Mesenchymal stem cell (in vitro differentiated cells and primary cell): ENCODE data around the gene PLLP.

Source experiments
- DNase-seq: peaks from one replicate; pipeline ENCODE4 v3.0.0-alpha.2; 2013
- H2AFZ ChIP-seq: one replicate; pipeline ENCODE4 v1.6.1; 2013; ENCODE audit warnings: low read depth, mild to moderate bottlenecking, control low read depth, inconsistent platforms, low read length, moderate library complexity
- H2AK5ac ChIP-seq: 2 replicates; pipeline ENCODE4 v1.6.1; 2013; ENCODE audit warnings: low read length, moderate library complexity, mild to moderate bottlenecking, inconsistent platforms; ENCODE audit not compliant: severe bottlenecking
- H2BK120ac ChIP-seq: one replicate; pipeline ENCODE4 v1.6.1; 2013; ENCODE audit warnings: low read depth, mild to moderate bottlenecking, inconsistent platforms, low read length, moderate library complexity
- H2BK12ac ChIP-seq, 2 experiments: one replicate each; pipeline ENCODE4 v1.6.1; 2013; ENCODE audit warnings: inconsistent platforms in 2 of 2, low read length in 2 of 2, mild to moderate bottlenecking in 2 of 2, moderate library complexity in 2 of 2, control low read depth in 1 of 2
- H2BK15ac ChIP-seq: one replicate; pipeline ENCODE4 v1.6.1; 2013; ENCODE audit warnings: mild to moderate bottlenecking, low read depth, inconsistent platforms; ENCODE audit not compliant: poor library complexity, severe bottlenecking
- H2BK5ac ChIP-seq: 2 replicates; pipeline ENCODE4 v1.6.1; 2013; ENCODE audit warnings: low read depth, mild to moderate bottlenecking, low read length, control low read depth, inconsistent platforms; ENCODE audit not compliant: poor library complexity, severe bottlenecking
- H3K14ac ChIP-seq, 2 experiments: one replicate each; pipeline ENCODE4 v1.6.1; 2013; ENCODE audit warnings: inconsistent platforms in 2 of 2, low read length in 2 of 2, control low read depth in 1 of 2, mild to moderate bottlenecking in 1 of 2, moderate library complexity in 1 of 2
- H3K18ac ChIP-seq, 2 experiments: one replicate each; pipeline ENCODE4 v1.6.1; 2013; ENCODE audit warnings: inconsistent platforms in 2 of 2, low read length in 2 of 2, control low read depth in 1 of 2, low read depth in 1 of 2, mild to moderate bottlenecking in 1 of 2
- H3K23ac ChIP-seq, 2 experiments: one replicate each; pipeline ENCODE4 v1.6.1; 2013; ENCODE audit warnings: inconsistent platforms in 2 of 2, low read length in 2 of 2, mild to moderate bottlenecking in 2 of 2, moderate library complexity in 2 of 2, control low read depth in 1 of 2
- H3K27ac ChIP-seq: 2 replicates; pipeline ENCODE4 v1.5.1; 2013; ENCODE audit warnings: mild to moderate bottlenecking, moderate library complexity, low read length, control low read depth, inconsistent platforms; ENCODE audit not compliant: poor library complexity, severe bottlenecking
- H3K27me3 ChIP-seq, 2 experiments: 2 replicates each; pipeline versions ENCODE4 v1.6.1 to v1.7.0; 2013; ENCODE audit warnings: low read length in 2 of 2, mild to moderate bottlenecking in 2 of 2, moderate library complexity in 2 of 2, control low read depth in 1 of 2, inconsistent platforms in 1 of 2; ENCODE audit not compliant: control insufficient read depth in 1 of 2, insufficient read depth in 1 of 2
- H3K36me3 ChIP-seq, 2 experiments: 2 replicates each; pipeline versions ENCODE4 v1.6.1 to v1.7.0; 2013; ENCODE audit warnings: low read length in 2 of 2, control low read depth in 1 of 2, inconsistent platforms in 1 of 2, low read depth in 1 of 2, mild to moderate bottlenecking in 1 of 2; ENCODE audit not compliant: insufficient read depth in 2 of 2, control insufficient read depth in 1 of 2
- H3K4ac ChIP-seq, 2 experiments: one replicate each; pipeline ENCODE4 v1.6.1; 2013; ENCODE audit warnings: inconsistent platforms in 2 of 2, low read length in 2 of 2, mild to moderate bottlenecking in 2 of 2, moderate library complexity in 2 of 2, control low read depth in 1 of 2, low read depth in 1 of 2
- H3K4me1 ChIP-seq: 2 replicates; pipeline ENCODE4 v1.6.1; 2013; ENCODE audit warnings: low read depth, low read length, control low read depth; ENCODE audit not compliant: control insufficient read depth, insufficient read depth
- H3K4me2 ChIP-seq: 2 replicates; pipeline ENCODE4 v1.6.1; 2013; ENCODE audit warnings: low read length, mild to moderate bottlenecking, inconsistent platforms; ENCODE audit not compliant: poor library complexity, severe bottlenecking
- H3K4me3 ChIP-seq, 2 experiments: 2 replicates each; pipeline versions ENCODE4 v1.5.1 to v1.7.0; 2013; ENCODE audit warnings: low read length in 2 of 2, mild to moderate bottlenecking in 2 of 2, control low read depth in 1 of 2, low read depth in 1 of 2; ENCODE audit not compliant: insufficient read depth in 1 of 2
- H3K79me1 ChIP-seq: replicated peaks from 2 replicates; pipeline ENCODE4 v1.6.1; 2013; ENCODE audit warnings: mild to moderate bottlenecking, control low read depth, low read length, inconsistent platforms; ENCODE audit not compliant: poor library complexity, severe bottlenecking
- H3K9ac ChIP-seq: 2 replicates; pipeline ENCODE4 v1.7.0; 2013; ENCODE audit warnings: mild to moderate bottlenecking, low read length, moderate library complexity
- H3K9me3 ChIP-seq: 2 replicates; pipeline ENCODE4 v1.7.0; 2013; ENCODE audit warnings: mild to moderate bottlenecking, low read length; ENCODE audit not compliant: control insufficient read depth
- H4K8ac ChIP-seq: one replicate; pipeline ENCODE4 v1.6.1; 2013; ENCODE audit warnings: inconsistent platforms, mild to moderate bottlenecking, low read length, moderate library complexity
- H4K91ac ChIP-seq: one replicate; pipeline ENCODE4 v1.6.1; 2013; ENCODE audit warnings: mild to moderate bottlenecking, low read length, inconsistent platforms
- whole genome bisulfite sequencing: methylation state at CpG from one replicate; pipeline ENCODE4 v1.1.7; 2013; ENCODE audit warnings: mixed read lengths; 5-methylcytosine and 5-hydroxymethylcytosine counted together

Gene PLLP

DNA sequence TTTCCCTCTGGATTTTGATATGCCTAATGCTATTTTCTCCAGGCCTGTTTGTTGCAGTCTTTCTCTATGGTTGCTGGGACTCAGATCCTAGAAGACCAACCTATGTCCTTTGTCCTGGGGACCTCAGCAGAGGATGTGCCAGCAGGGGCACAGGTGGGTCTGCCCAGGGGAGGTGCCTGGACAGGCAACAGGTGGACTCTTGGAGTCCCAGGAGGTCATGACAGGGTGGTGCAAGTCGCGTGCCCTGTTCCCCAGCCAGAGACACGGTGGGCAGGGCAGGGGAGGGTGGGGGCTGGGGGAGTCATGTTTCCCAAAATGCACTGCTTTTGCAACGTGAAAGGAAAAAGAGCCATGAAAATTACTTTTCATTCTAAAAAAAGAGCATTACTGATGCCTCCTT, 26.3 kb upstream of the PLLP start:
- Histone ChIP-seq H2BK12ac (no peak overlapping the region), H3K4me3 (no peak overlapping the region), H2AK5ac (no peak overlapping the region), H3K23ac (no peak overlapping the region), H3K9ac (no peak overlapping the region), H3K18ac (no peak overlapping the region), H2BK15ac (no peak overlapping the region), H3K14ac (no peak overlapping the region), H3K4ac (no peak overlapping the region), H3K79me1 (no peaks in the 10 kb centered on the region), H2BK120ac (no peak overlapping the region), H3K9me3 (no peaks in the 10 kb centered on the region), H4K91ac (no peak overlapping the region), H2BK5ac (no peak overlapping the region), H3K4me2 (no peak overlapping the region), H3K4me1 (peaks cover 3% of the 10 kb centered on the region), H3K27me3 (peaks cover 4 to 26% of the 10 kb centered on the region in 2 experiments), H3K36me3 (no peaks in the 10 kb centered on the region), H3K27ac (no peak overlapping the region), H4K8ac (no peak overlapping the region), H2AFZ (no peak overlapping the region)
- no peak for DNase-seq
- WGBS: 83% methylated on average over 3 of the region's 4 CpGs

DNA sequence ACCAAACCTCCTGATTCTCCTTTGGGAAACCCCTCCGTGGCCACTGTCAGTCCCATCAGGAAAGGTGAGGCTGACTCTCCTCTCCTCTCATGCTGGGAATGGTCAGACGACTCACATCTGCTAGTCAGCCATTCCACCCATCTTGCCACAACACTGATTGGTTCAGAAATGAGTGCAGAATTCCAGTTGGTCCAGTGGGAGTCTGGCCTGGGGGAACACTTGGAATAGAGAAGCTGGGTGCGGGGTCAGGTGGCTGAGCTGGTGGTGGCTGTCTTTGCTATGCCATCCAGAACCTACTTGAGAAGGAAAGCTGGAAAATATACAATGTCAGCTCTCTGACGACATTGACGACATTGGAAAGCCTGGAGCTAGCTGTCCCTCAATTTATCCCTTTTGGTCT, 23.6 kb upstream of the PLLP start:
- DNase-seq: no peak
- no peak overlapping the region for H2BK120ac ChIP-seq
- H3K36me3 ChIP-seq: no peaks in the 10 kb centered on the region
- no peak overlapping the region for H4K8ac ChIP-seq
- no peak overlapping the region for H4K91ac ChIP-seq
- H2AFZ ChIP-seq: no peak overlapping the region
- WGBS: 55% methylated on average over 4 of the region's 5 CpGs
- no peak overlapping the region for H3K4ac ChIP-seq
- H3K4me1 ChIP-seq: peaks cover 5% of the 10 kb centered on the region
- no peak overlapping the region for H3K18ac ChIP-seq
- H3K4me2 ChIP-seq: no peak overlapping the region
- H3K23ac ChIP-seq: no peak overlapping the region
- no peak overlapping the region for H2BK15ac ChIP-seq
- H2AK5ac ChIP-seq: no peak overlapping the region
- no peak overlapping the region for H2BK12ac ChIP-seq
- H3K4me3 ChIP-seq: no peak overlapping the region
- no peak overlapping the region for H2BK5ac ChIP-seq
- no peaks in the 10 kb centered on the region for H3K9me3 ChIP-seq
- H3K27ac ChIP-seq: no peak overlapping the region
- H3K79me1 ChIP-seq: no peaks in the 10 kb centered on the region
- peaks cover 4 to 33% of the 10 kb centered on the region in 2 experiments for H3K27me3 ChIP-seq
- no peak overlapping the region for H3K9ac ChIP-seq
- H3K14ac ChIP-seq: no peak overlapping the region

DNA sequence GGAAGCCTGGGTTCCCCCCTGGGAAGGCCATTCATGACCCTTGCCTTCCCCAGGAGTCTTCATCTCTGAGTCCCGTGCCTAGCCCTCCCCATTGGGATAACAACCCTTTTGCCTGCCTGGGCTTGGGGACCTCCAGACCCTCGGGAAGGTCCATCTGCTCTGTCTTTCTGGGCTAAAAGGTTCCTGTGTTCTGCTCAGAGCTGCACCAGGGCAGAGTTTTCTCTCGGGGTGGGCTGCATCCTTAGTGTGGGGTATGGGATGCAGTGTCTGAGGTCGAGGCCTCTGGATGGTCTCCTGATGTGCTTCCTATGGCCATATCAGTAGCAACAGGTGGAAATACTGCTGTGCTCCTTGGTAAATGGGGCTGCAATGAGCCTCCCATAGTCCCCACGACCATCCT, 22.9 kb upstream of the PLLP start:
- Histone ChIP-seq H3K36me3 (no peaks in the 10 kb centered on the region), H2AK5ac (no peak overlapping the region), H3K79me1 (no peaks in the 10 kb centered on the region), H3K4ac (no peak overlapping the region), H4K8ac (no peak overlapping the region), H2BK15ac (no peak overlapping the region), H2BK120ac (no peak overlapping the region), H3K9ac (no peak overlapping the region), H3K4me2 (no peak overlapping the region), H3K23ac (no peak overlapping the region), H3K9me3 (no peaks in the 10 kb centered on the region), H2AFZ (no peak overlapping the region), H2BK12ac (no peak overlapping the region), H2BK5ac (no peak overlapping the region), H3K14ac (no peak overlapping the region), H3K18ac (no peak overlapping the region), H3K4me1 (peaks cover 5% of the 10 kb centered on the region), H4K91ac (no peak overlapping the region), H3K4me3 (no peak overlapping the region), H3K27me3 (peaks cover 4 to 33% of the 10 kb centered on the region in 2 experiments), H3K27ac (no peak overlapping the region)
- no peak for DNase-seq
- WGBS: 78% methylated on average over 4 of the region's 5 CpGs

DNA sequence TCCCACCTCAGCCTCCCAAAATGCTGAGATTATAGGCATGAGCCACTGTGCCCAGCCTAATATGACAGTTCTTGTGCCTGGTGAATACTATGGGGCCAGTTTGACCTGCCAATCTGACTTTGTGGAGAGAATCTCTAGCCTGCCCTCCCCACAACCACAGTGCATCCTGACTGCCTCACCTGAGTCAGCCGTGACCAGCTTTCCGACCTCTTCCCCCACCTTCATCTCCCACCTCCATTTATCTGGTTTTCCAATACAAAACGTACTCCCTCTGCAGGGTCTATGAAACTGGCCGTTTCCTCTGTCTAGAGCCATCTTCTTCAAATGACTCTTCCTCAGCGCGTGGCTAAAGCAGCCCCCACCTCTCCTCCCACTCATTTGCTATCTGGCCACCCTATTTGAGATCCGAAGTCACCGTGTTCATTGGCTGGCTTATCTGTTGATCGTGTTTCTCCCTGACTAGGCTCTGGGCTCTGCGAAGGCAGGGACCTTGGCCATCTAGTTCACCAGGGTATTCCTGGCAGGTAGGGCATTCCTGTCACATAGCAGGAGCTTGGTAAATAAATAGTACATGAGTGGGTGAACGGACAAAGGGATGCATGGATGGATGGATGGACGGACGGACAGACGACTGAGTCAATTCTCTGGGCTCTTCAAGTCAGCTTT, 22.3 kb upstream of the PLLP start:
- Histone ChIP-seq H3K4me2 (no peak overlapping the region), H2AK5ac (no peak overlapping the region), H3K4me1 (peaks cover 5% of the 10 kb centered on the region), H3K27me3 (peaks cover under 1 to 27% of the 10 kb centered on the region in 2 experiments), H3K9ac (no peak overlapping the region), H3K23ac (no peak overlapping the region), H3K9me3 (no peaks in the 10 kb centered on the region), H2BK12ac (no peak overlapping the region), H3K4ac (no peak overlapping the region), H3K18ac (no peak overlapping the region), H4K91ac (no peak overlapping the region), H2BK15ac (no peak overlapping the region), H3K79me1 (no peaks in the 10 kb centered on the region), H2AFZ (no peak overlapping the region), H3K36me3 (no peaks in the 10 kb centered on the region), H3K14ac (no peak overlapping the region), H2BK120ac (no peak overlapping the region), H3K27ac (no peak overlapping the region), H2BK5ac (no peak overlapping the region), H4K8ac (no peak overlapping the region), H3K4me3 (no peak overlapping the region)
- 88% methylated on average over 14 of the region's 14 CpGs for WGBS
- no peak for DNase-seq
